ENCODE results near the gene CACNA2D2. TPM values are rescaled to one million over a fixed set of nuclear protein-coding genes. Genes with fewer than 3 reads are reported as not detected.

The CACNA2D2 gene
- total and polyA plus RNA-seq, 2 of the 13 experiments (the other 11 are each of a cell fraction or from before 2014, with no cell fraction given): not detected

GRCh38 chr3:50356553-50356952, 146.9 kb downstream of the CACNA2D2 start:
- Histone ChIP-seq H3K4me3 (replicated peaks in 1 of 3; ENCODE audit: insufficient read depth in 1 of 3, low read depth in 2 of 3, low read length in 3 of 3) (peak overlapping the region; percentile 76 to 91 (median 88)), H3K4me2 (ENCODE audit: low read depth, low read length) (peak overlapping the region; percentile 94), H3K9me3 (ENCODE audit: low read length) (no peaks in the 10 kb centered on the region), H3K36me3 (replicated peaks in 1 of 2; ENCODE audit: control insufficient read depth in 1 of 2, insufficient read depth in 2 of 2, low read length in 2 of 2) (peaks cover 10 to 31% of the 10 kb centered on the region in 2 experiments; a peak in 4 of 5 replicates), H4K20me1 (ENCODE audit: insufficient read depth, low read length) (peaks cover 25% of the 10 kb centered on the region), H3K79me2 (ENCODE audit: insufficient read depth, low read length) (peaks cover 39% of the 10 kb centered on the region), H3K27ac (ENCODE audit: extremely low read length, insufficient read depth, low read length) (no peak overlapping the region), H3K4me1 (ENCODE audit: insufficient read depth, low read length) (peaks cover 44% of the 10 kb centered on the region), H3K9ac (ENCODE audit: insufficient read depth, low read depth, low read length) (peak overlapping the region; percentile 91; the same call in 1 of the 2 replicates), H3K27me3 (ENCODE audit: control insufficient read depth in 1 of 2, insufficient read depth in 2 of 2, low read length in 2 of 2) (peaks cover 0 to 3% of the 10 kb centered on the region in 2 experiments; a peak in 1 of 5 replicates), H2AFZ (ENCODE audit: low read length) (no peak overlapping the region)
- no peak for ATAC-seq
- peak; percentile 21 for FAIRE-seq
- ChIA-PET POLR2A (interaction anchor here (1.5 kb wide), 2 partner anchors 19 to 57 kb away, joined by 4 to 8 read pairs; partner anchors contain the start of genes HYAL3 and NAA80), CTCF (ENCODE audit: low intra/inter-chr PET ratio, low total read pairs) (no interaction called here)
- intact Hi-C loops (cut with micrococcal nuclease; ENCODE audit: unreplicated experiment): no loop called here
- no peak for DNase-seq (ENCODE audit: low spot score)
- WGBS (ENCODE audit: low lambda C conversion rate): 77% methylated on average over 3 of the region's 5 CpGs
- no TSS peak for BruUV-seq (replicated peaks)
- TF ChIP-seq ZFP91 (CRISPR knock-in tag; IDR thresholded peaks at IDR 0.05; ENCODE audit: borderline replicate concordance) (peak; percentile 21; the same call in 1 of the 2 replicates), ZFY (CRISPR knock-in tag; IDR thresholded peaks at IDR 0.05) (0 out of 2 replicates have a peak, but pooled peaks have one; percentile 7), ZNF7 (CRISPR knock-in tag; IDR thresholded peaks at IDR 0.05) (no peak), SRSF1 (optimal IDR thresholded peaks at IDR 0.05; ENCODE audit: low read depth, low read length) (no peak), ZNF230 (CRISPR knock-in tag; IDR thresholded peaks at IDR 0.05) (no peak), FOSL2 (CRISPR knock-in tag; IDR thresholded peaks at IDR 0.05) (0 out of 2 replicates have a peak, but pooled peaks have one; percentile 5), ZNF775 (CRISPR knock-in tag; IDR thresholded peaks at IDR 0.05; ENCODE audit: borderline replicate concordance) (no peak), ZBTB21 (CRISPR knock-in tag; IDR thresholded peaks at IDR 0.05) (no peak), ZNF740 (CRISPR knock-in tag; IDR thresholded peaks at IDR 0.05) (no peak), ATF7 (IDR thresholded peaks at IDR 0.05) (no peak), ATF7 (CRISPR knock-in tag; IDR thresholded peaks at IDR 0.05) (no peak)
- in situ Hi-C loops (cut with HindIII; ENCODE audit: extremely low pct_ligation_motif_present, low pct_unique_long_range_greater_than_20kb): no loop called here

Measured in HepG2 (cell line).